Measurements from ENCODE around the gene SAP30L. TPM values are rescaled to one million over a fixed set of nuclear protein-coding genes. Genes with fewer than 3 reads are reported as not detected.

Gene SAP30L
- total and polyA plus RNA-seq, 2 of the 4 experiments (the other 2 are of a cell fraction): 9.7 to 17.6 TPM

DNA sequence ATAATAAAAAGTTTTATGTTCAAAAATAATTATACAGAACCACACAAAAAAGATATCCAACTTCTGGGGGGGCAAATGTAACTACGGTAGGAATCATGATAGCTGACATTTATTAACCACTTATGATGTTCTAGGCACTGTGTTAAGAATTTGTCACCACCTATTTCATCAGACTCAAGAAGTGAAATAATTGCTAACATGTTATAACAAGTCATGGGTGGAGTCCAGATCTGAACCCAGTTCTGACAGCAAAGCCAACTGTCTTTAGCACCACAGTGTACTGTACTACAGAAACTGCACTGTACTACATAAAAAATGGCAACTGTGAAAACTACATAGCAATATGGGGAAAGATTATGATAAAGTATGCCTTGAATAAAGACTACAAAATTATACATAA is 3.0 kb upstream of the SAP30L start:
- H2BK20ac ChIP-seq (ENCODE audit: low read depth, low read length): no peak overlapping the region
- no peaks in the 10 kb centered on the region for H3K4me1 ChIP-seq (ENCODE audit: control insufficient read depth, insufficient read depth, low read length)
- H3K18ac ChIP-seq (ENCODE audit: low read depth, low read length): no peak overlapping the region
- no peak overlapping the region for H3K9ac ChIP-seq (ENCODE audit: low read depth, low read length)
- no peak overlapping the region for H4K91ac ChIP-seq (ENCODE audit: insufficient read depth, low read depth, low read length)
- no peak overlapping the region for H2BK120ac ChIP-seq (ENCODE audit: low read depth, low read length)
- H3K79me1 ChIP-seq (ENCODE audit: low read depth in 1 of 2, low read length in 2 of 2): peaks cover 7 to 21% of the 10 kb centered on the region in 2 experiments; a peak in 3 of 4 replicates
- DNase-seq (no peak), ATAC-seq (ENCODE audit: low read depth) (no peak)
- H2BK15ac ChIP-seq (ENCODE audit: low read depth, low read length): no peak overlapping the region
- no peak overlapping the region for H3K4ac ChIP-seq (ENCODE audit: low read depth, low read length)
- H3K27ac ChIP-seq (ENCODE audit: insufficient read depth, low read length): no peak overlapping the region
- H3K9me3 ChIP-seq (ENCODE audit: control insufficient read depth, insufficient read depth, low read length): no peaks in the 10 kb centered on the region
- TF ChIP-seq SMC3 (IDR thresholded peaks at IDR 0.05; ENCODE audit: low read depth, low read length) (no peak), NFE2L2 (IDR thresholded peaks at IDR 0.05; ENCODE audit: low read depth, low read length) (no peak), CEBPB (IDR thresholded peaks at IDR 0.05; ENCODE audit: low read depth, low read length) (no peak), FOS (IDR thresholded peaks at IDR 0.05; ENCODE audit: low read depth, low read length) (no peak), BHLHE40 (IDR thresholded peaks at IDR 0.05; ENCODE audit: low read depth, low read length) (no peak), RFX5 (IDR thresholded peaks at IDR 0.05; ENCODE audit: low read depth, low read length) (no peak)
- TF ChIP-seq, protein P1, sequence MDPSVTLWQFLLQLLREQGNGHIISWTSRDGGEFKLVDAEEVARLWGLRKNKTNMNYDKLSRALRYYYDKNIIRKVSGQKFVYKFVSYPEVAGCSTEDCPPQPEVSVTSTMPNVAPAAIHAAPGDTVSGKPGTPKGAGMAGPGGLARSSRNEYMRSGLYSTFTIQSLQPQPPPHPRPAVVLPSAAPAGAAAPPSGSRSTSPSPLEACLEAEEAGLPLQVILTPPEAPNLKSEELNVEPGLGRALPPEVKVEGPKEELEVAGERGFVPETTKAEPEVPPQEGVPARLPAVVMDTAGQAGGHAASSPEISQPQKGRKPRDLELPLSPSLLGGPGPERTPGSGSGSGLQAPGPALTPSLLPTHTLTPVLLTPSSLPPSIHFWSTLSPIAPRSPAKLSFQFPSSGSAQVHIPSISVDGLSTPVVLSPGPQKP (IDR thresholded peaks at IDR 0.05; ENCODE audit: borderline replicate concordance, low read depth, low read length): no peak
- ChIA-PET CTCF (no interaction called here), POLR2A (ENCODE audit: unreplicated experiment) (no interaction called here)
- H2AK9ac ChIP-seq (replicated peaks; ENCODE audit: low read depth, low read length, poor library complexity): no peak overlapping the region
- H3K23ac ChIP-seq (ENCODE audit: low read depth, low read length): no peak overlapping the region; the same call in 1 of the 2 replicates
- peaks cover 10% of the 10 kb centered on the region for H4K20me1 ChIP-seq (ENCODE audit: insufficient read depth, low read length)
- intact Hi-C loops (cut with micrococcal nuclease) (no loop called here), in situ Hi-C loops (cut with MboI; ENCODE audit: low sequenced_read_pairs) (no loop called here), dilution Hi-C loops (cut with HindIII; ENCODE audit: low sequenced_read_pairs, unreplicated experiment) (no loop called here)
- H3K56ac ChIP-seq (ENCODE audit: extremely low read depth, insufficient read depth, low read length): no peak overlapping the region
- no TSS peak for BruUV-seq (replicated peaks)
- H3K4me2 ChIP-seq (ENCODE audit: low read depth, low read length): no peak overlapping the region
- no peak overlapping the region for H2BK5ac ChIP-seq (ENCODE audit: low read depth, low read length, poor library complexity, severe bottlenecking)
- no peak overlapping the region for H4K8ac ChIP-seq (ENCODE audit: low read depth in 2 of 2, low read length in 2 of 2)
- no peak overlapping the region for H2AFZ ChIP-seq (replicated peaks; ENCODE audit: low read length, poor library complexity)
- no peak overlapping the region for H3K4me3 ChIP-seq (ENCODE audit: insufficient read depth, low read depth, low read length)
- H3K36me3 ChIP-seq (ENCODE audit: control insufficient read depth, insufficient read depth, low read length): peaks cover 15% of the 10 kb centered on the region
- H3K27me3 ChIP-seq (ENCODE audit: control insufficient read depth, insufficient read depth, low read length): no peaks in the 10 kb centered on the region
- no CpG with 5 or more reads among the region's 1 CpG for WGBS, 2 experiments (ENCODE audit: extremely low coverage in 2 of 2, insufficient read length in 1 of 2)
- H3K9me1 ChIP-seq (ENCODE audit: insufficient read depth, low read length): no peaks in the 10 kb centered on the region; the same call in 1 of the 2 replicates
- H3K14ac ChIP-seq (replicated peaks; ENCODE audit: low read depth, low read length): no peak overlapping the region
- H2AK5ac ChIP-seq (ENCODE audit: low read depth, low read length): no peak overlapping the region
- H4K5ac ChIP-seq (ENCODE audit: low read depth, low read length): no peak overlapping the region

Measured in IMR-90 (cell line).